ENCODE results near the gene ADAMTSL1.

Gene ADAMTSL1

GRCh38 chr9:18500451-18500850 is 26.5 kb downstream of the ADAMTSL1 start:
- no peak for DNase-seq

- DNase-seq: no peak
These were observed 28.0 kb downstream of the ADAMTSL1 start for GRCh38 chr9:18501949-18502348.

- DNase-seq: no peak
These were observed 28.6 kb downstream of the ADAMTSL1 start for GRCh38 chr9:18502546-18502945.

- no peak for DNase-seq
These were observed 30.8 kb downstream of the ADAMTSL1 start for GRCh38 chr9:18504707-18505106.

GRCh38 chr9:18507151-18507550 is 33.2 kb downstream of the ADAMTSL1 start:
- no peak for DNase-seq

GRCh38 chr9:18516514-18516913 is 42.6 kb downstream of the ADAMTSL1 start:
- no peak for DNase-seq

- no peak for DNase-seq
These were observed 43.0 kb downstream of the ADAMTSL1 start for GRCh38 chr9:18516965-18517364.

- no peak for DNase-seq
These were observed 46.6 kb downstream of the ADAMTSL1 start for GRCh38 chr9:18520416-18521047.

- DNase-seq: no peak
These were observed 52.7 kb downstream of the ADAMTSL1 start for GRCh38 chr9:18526685-18527084.

- no peak for DNase-seq
These were observed 57.4 kb downstream of the ADAMTSL1 start for GRCh38 chr9:18531136-18532065.

GRCh38 chr9:18534611-18535010 is 60.7 kb downstream of the ADAMTSL1 start:
- no peak for DNase-seq

GRCh38 chr9:18536554-18536953 is 62.6 kb downstream of the ADAMTSL1 start:
- DNase-seq: no peak

- DNase-seq: no peak
These were observed 65.3 kb downstream of the ADAMTSL1 start for GRCh38 chr9:18539203-18539693.

GRCh38 chr9:18542837-18543405 is 69.0 kb downstream of the ADAMTSL1 start:
- DNase-seq: no peak

GRCh38 chr9:18543406-18544192 is 69.6 kb downstream of the ADAMTSL1 start:
- no peak for DNase-seq

- DNase-seq: no peak
These were observed 70.5 kb downstream of the ADAMTSL1 start for GRCh38 chr9:18544456-18544855.

GRCh38 chr9:18545636-18546360 is 71.8 kb downstream of the ADAMTSL1 start:
- DNase-seq: no peak

- no peak for DNase-seq
These were observed 74.5 kb downstream of the ADAMTSL1 start for GRCh38 chr9:18548456-18548855.

GRCh38 chr9:18549772-18550171 is 75.8 kb downstream of the ADAMTSL1 start:
- DNase-seq: no peak

GRCh38 chr9:18550286-18550685 is 76.3 kb downstream of the ADAMTSL1 start:
- no peak for DNase-seq

GRCh38 chr9:18554244-18554643 is 80.3 kb downstream of the ADAMTSL1 start:
- no peak for DNase-seq

Measured in activated CD4-positive, alpha-beta T cell treated with anti-CD3 and anti-CD28 coated beads for 48 hours (primary cell).